ENCODE results near the gene TP53TG5.
"Not testable (repeated sequence)": the region's sequence is repeated elsewhere in the genome, so short reads cannot be mapped to it uniquely, and the experiment has no call there.

TP53TG5 gene

GRCh38 chr20:45366192-45366591 lies 11.9 kb downstream of the TP53TG5 start:
- no peak for DNase-seq

- DNase-seq = no peak
Observed at GRCh38 chr20:45365444-45365970, 12.6 kb downstream of the TP53TG5 start.

- no peak for DNase-seq
Observed at GRCh38 chr20:45363611-45364492, 14.3 kb downstream of the TP53TG5 start.

- peak; percentile 99 for DNase-seq
Observed at GRCh38 chr20:45362804-45363610, 15.1 kb downstream of the TP53TG5 start, which contains the start of gene SYS1. TSS of gene SYS1 (plus strand) at chr20:45363156. CDS start at chr20:45363532, 376 bp downstream.

GRCh38 chr20:45361793-45362192 lies 16.3 kb downstream of the TP53TG5 start:
- no peak for DNase-seq

GRCh38 chr20:45359406-45360148 lies 18.5 kb downstream of the TP53TG5 start:
- DNase-seq = no peak

- DNase-seq = no peak
Observed at GRCh38 chr20:45359069-45359405, 19.1 kb downstream of the TP53TG5 start.

GRCh38 chr20:45358282-45359068 lies 19.6 kb downstream of the TP53TG5 start:
- no peak for DNase-seq

GRCh38 chr20:45355209-45356084 lies 22.7 kb downstream of the TP53TG5 start:
- no peak for DNase-seq

- DNase-seq = no peak
Observed at GRCh38 chr20:45354423-45355208, 23.5 kb downstream of the TP53TG5 start.

- DNase-seq = no peak
Observed at GRCh38 chr20:45353746-45354145, 24.4 kb downstream of the TP53TG5 start.

- DNase-seq = no peak
Observed at GRCh38 chr20:45352729-45353128, 25.4 kb downstream of the TP53TG5 start.

- DNase-seq = not testable (repeated sequence)
Observed at GRCh38 chr20:45350795-45351194, 27.3 kb downstream of the TP53TG5 start.

GRCh38 chr20:45350217-45350616 lies 27.9 kb downstream of the TP53TG5 start:
- DNase-seq = no peak

- DNase-seq = peak; percentile 53 to 60
Observed at GRCh38 chr20:45347936-45348778, 30.0 kb downstream of the TP53TG5 start, which contains the start of gene SDC4. TSS of gene SDC4 (minus strand) at chr20:45348424. CDS start at chr20:45348384, 40 bp downstream.

GRCh38 chr20:45347297-45347935 lies 30.7 kb downstream of the TP53TG5 start:
- DNase-seq = no peak

- no peak for DNase-seq
Observed at GRCh38 chr20:45346851-45347250, 31.3 kb downstream of the TP53TG5 start.

- DNase-seq = no peak
Observed at GRCh38 chr20:45346291-45346718, 31.8 kb downstream of the TP53TG5 start.
